Kidney tubule cell (primary cell): ENCODE measurements around the gene RAB35.

ENCODE experiments used
- DNase-seq: peaks from one replicate; pipeline ENCODE4 v3.0.0-alpha.2; 2018; ENCODE audit warnings: low spot score

RAB35 gene

GRCh38 chr12:120132863-120133385, 16.4 kb upstream of the RAB35 start:
- DNase-seq, result no peak

GRCh38 chr12:120132054-120132836, 15.7 kb upstream of the RAB35 start:
- no peak for DNase-seq

GRCh38 chr12:120131116-120131515, 14.6 kb upstream of the RAB35 start:
- no peak for DNase-seq

GRCh38 chr12:120130011-120130410, 13.5 kb upstream of the RAB35 start:
- DNase-seq, result no peak

- no peak for DNase-seq
These were observed 10.1 kb upstream of the RAB35 start for GRCh38 chr12:120126635-120127005.

GRCh38 chr12:120125792-120126634, 9.5 kb upstream of the RAB35 start:
- peak; percentile 39 for DNase-seq

GRCh38 chr12:120125029-120125428, 8.5 kb upstream of the RAB35 start:
- DNase-seq, result no peak

- DNase-seq, result no peak
These were observed 5.3 kb upstream of the RAB35 start for GRCh38 chr12:120121766-120122293.

- no peak for DNase-seq
These were observed 4.8 kb upstream of the RAB35 start for GRCh38 chr12:120121343-120121742.

- peak; percentile 74 for DNase-seq
These were observed 2.9 kb upstream of the RAB35 start for GRCh38 chr12:120119271-120119973.

GRCh38 chr12:120118321-120119061, 1.9 kb upstream of the RAB35 start:
- peak; percentile 64 for DNase-seq

- DNase-seq, result no peak
These were observed 1.4 kb upstream of the RAB35 start for GRCh38 chr12:120117961-120118320.

- DNase-seq, result peak; percentile 95
These were observed 469 bp upstream of the RAB35 start for GRCh38 chr12:120116792-120117651.

- DNase-seq, result peak; percentile 56
These were observed 687 bp downstream of the RAB35 start for GRCh38 chr12:120115692-120116440.

GRCh38 chr12:120115066-120115465, 1.5 kb downstream of the RAB35 start:
- peak; percentile 28 for DNase-seq

GRCh38 chr12:120110550-120111501, 5.7 kb downstream of the RAB35 start:
- no peak for DNase-seq

GRCh38 chr12:120109570-120110267, 6.8 kb downstream of the RAB35 start:
- DNase-seq, result no peak

GRCh38 chr12:120106151-120106550, 10.4 kb downstream of the RAB35 start:
- DNase-seq, result no peak
